Measurements from ENCODE around the gene SLC10A7.

SLC10A7 gene

GRCh38 chr4:146490106-146490505 is 31.6 kb downstream of the SLC10A7 start:
- DNase-seq, result no peak

GRCh38 chr4:146488495-146489174 is 33.1 kb downstream of the SLC10A7 start:
- no peak for DNase-seq

GRCh38 chr4:146486565-146486964 is 35.2 kb downstream of the SLC10A7 start:
- DNase-seq, result no peak

- DNase-seq, result no peak
Measured at GRCh38 chr4:146485968-146486367, 35.8 kb downstream of the SLC10A7 start.

GRCh38 chr4:146482788-146483187 is 39.0 kb downstream of the SLC10A7 start:
- no peak for DNase-seq

GRCh38 chr4:146481246-146481645 is 40.5 kb downstream of the SLC10A7 start:
- no peak for DNase-seq

- DNase-seq, result no peak
Measured at GRCh38 chr4:146478009-146478408, 43.7 kb downstream of the SLC10A7 start.

GRCh38 chr4:146477054-146477453 is 44.7 kb downstream of the SLC10A7 start:
- no peak for DNase-seq

- DNase-seq, result peak; percentile 17
Measured at GRCh38 chr4:146472404-146472803, 49.3 kb downstream of the SLC10A7 start.

- no peak for DNase-seq
Measured at GRCh38 chr4:146470604-146471003, 51.1 kb downstream of the SLC10A7 start.

GRCh38 chr4:146469022-146469421 is 52.7 kb downstream of the SLC10A7 start:
- no peak for DNase-seq

GRCh38 chr4:146465628-146466027 is 56.1 kb downstream of the SLC10A7 start:
- DNase-seq, result no peak

GRCh38 chr4:146462251-146462650 is 59.5 kb downstream of the SLC10A7 start:
- no peak for DNase-seq

GRCh38 chr4:146458594-146458993 is 63.1 kb downstream of the SLC10A7 start:
- DNase-seq, result no peak

- DNase-seq, result no peak
Measured at GRCh38 chr4:146456681-146457080, 65.1 kb downstream of the SLC10A7 start.

GRCh38 chr4:146453181-146453807 is 68.4 kb downstream of the SLC10A7 start:
- DNase-seq, result no peak

GRCh38 chr4:146450524-146450923 is 71.2 kb downstream of the SLC10A7 start:
- no peak for DNase-seq

GRCh38 chr4:146446555-146446954 is 75.2 kb downstream of the SLC10A7 start:
- DNase-seq, result no peak

- no peak for DNase-seq
Measured at GRCh38 chr4:146445198-146446150, 76.3 kb downstream of the SLC10A7 start.

GRCh38 chr4:146443525-146443924 is 78.2 kb downstream of the SLC10A7 start:
- no peak for DNase-seq

GRCh38 chr4:146442801-146443200 is 78.9 kb downstream of the SLC10A7 start:
- DNase-seq, result no peak

GRCh38 chr4:146439999-146440398 is 81.7 kb downstream of the SLC10A7 start:
- no peak for DNase-seq

- no peak for DNase-seq
Measured at GRCh38 chr4:146439437-146439836, 82.3 kb downstream of the SLC10A7 start.

GRCh38 chr4:146437778-146438177 is 84.0 kb downstream of the SLC10A7 start:
- no peak for DNase-seq
